Right ventricle myocardium inferior (tissue), 1 donor: Measurements from ENCODE around the gene COL26A1. TPM values are rescaled to one million over a fixed set of nuclear protein-coding genes. Genes with fewer than 3 reads are reported as not detected.
"Not testable (repeated sequence)": the region's sequence is repeated elsewhere in the genome, so short reads cannot be mapped to it uniquely, and the experiment has no call there.

Source experiments
- ATAC-seq: fragments of 200-7000 bp; cut with Tn5 transposase; one replicate; pipeline ENCODE4 v1.9.1; 2020; ENCODE audit warnings: mild to moderate bottlenecking, moderate library complexity
- DNase-seq: peaks from one replicate; pipeline ENCODE4 v3.0.0; 2021; ENCODE audit errors: missing footprints
- intact Hi-C: fragments of 100-400 bp; cut with DNase I; formaldehyde crosslinking; loops from one replicate; pipeline ENCODE4 v1.11.0; 2022
- long read RNA-seq: library from polyadenylated mRNA; unstranded; transcript quantifications from one replicate; pipeline ENCODE4 v2.0.0, GENCODE V29; 2021
- total RNA-seq: library from RNA; stranded (reverse); fragmentation: NEBNext Ultra II Directional; extraction: Animal tissue kit (Norgen Biotek cat#: 25700); gene quantifications from one replicate; pipeline ENCODE4 v1.2.1, GENCODE V29; 2021
- donor health status: DM: no; HTN: yes; CAD: no; lungs with severe emphysema.

Gene COL26A1
- total RNA-seq: not detected
- long read RNA-seq: 0 reads

- no peak for DNase-seq
- peak; percentile 70 for ATAC-seq
- intact Hi-C loops: no loop called here
Measured at GRCh38 chr7:101362334-101363195, at the start of gene COL26A1. COL26A1 (plus strand) TSS chr7:101362875; CDS start chr7:101363033, 158 bp downstream.

- intact Hi-C loops: no loop called here
- DNase-seq (no peak), ATAC-seq (no peak)
Measured at GRCh38 chr7:101315336-101315735, 47.3 kb upstream of the COL26A1 start.

DNA sequence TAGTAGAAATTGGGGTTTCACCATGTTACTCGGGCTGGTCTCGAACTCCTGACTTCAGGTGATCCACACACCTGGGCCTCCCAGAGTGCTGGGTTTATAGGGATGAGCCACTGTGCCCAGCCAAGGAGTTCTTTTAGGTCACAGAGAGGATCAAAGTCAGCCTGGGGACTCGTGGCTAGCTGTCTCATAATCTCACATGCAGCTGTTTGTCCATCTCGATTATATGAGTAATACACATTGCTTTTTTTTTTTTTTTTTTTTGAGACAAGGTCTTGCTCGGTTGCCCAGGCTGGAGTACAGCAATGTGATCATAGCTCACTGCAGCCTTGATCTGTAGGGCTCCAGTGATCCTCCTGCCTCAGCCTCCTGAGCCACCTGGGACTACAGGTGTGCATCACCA is 43.3 kb upstream of the COL26A1 start:
- intact Hi-C loops: no loop called here
- ATAC-seq (no peak), DNase-seq (no peak)

DNA sequence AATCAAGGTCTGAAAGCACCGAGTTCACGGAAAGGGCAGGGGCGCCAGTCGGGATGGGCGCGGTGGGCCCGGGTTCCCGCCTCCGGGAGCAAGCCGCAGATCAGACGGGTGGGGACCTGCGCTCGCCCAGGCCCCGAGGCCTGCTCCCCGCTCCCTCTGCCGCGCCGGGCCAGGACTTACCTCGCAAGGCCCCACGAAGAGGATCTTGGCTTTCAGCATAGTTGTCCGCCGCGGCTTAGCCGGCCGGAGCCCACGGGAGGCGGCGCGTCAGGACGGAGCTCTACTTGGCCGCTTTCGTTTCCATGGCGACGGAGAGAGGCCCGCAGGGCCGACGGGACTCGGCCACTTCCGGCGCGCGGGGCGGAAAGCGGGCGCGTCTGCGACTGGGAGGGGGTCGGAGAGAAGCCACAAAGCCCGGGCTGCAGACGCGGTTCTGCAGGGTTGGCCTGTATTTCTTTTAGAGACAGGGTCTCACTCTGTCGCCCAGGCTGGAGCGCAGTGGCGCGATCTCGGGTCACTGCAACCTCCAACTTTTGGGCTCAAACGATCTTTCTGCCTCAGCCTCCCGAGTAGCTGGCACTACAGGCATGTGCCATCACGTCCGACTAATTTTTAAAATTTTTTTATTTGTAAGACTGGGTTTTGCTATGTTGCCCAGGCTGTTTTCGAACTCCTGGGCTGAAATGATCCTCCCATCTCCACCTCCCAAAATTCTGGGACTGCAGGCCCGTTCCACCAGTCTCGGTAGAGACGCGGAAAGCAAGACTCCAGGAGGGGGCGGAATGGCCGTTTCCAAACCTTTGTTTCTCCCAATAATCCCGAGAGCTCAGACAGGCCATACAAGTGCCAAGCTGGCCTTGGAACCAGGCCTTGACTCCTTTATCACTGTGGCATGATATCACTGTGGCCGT is 40.9 kb upstream of the COL26A1 start, which contains the start of gene IFT22:
Gene IFT22 (minus strand): TSS at position 322 of the 911 bp plus-strand sequence. CDS start 103 bp downstream, at position 219.
- intact Hi-C loops: no loop called here
- ATAC-seq: peak; percentile 99

DNA sequence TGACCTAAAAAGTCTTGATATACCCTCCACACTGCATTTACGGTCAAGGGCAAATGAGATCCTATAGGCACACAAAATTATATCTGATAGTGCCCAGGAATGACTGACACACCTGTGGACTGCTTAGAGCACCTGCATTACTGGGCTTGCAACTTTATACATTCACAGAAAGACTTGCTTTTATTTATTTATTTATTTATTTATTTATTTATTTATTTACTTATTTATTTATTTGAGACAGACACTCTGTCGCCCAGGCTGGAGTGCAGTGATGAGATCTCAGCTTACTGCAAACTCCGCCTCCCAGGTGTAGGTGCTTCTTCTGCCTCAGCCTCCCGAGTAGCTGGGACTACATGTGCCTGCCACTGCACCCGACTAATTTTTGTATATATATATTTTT is 34.5 kb upstream of the COL26A1 start:
- intact Hi-C loops: no loop called here
- ATAC-seq: no peak
- DNase-seq: no peak

More for the DNA sequence above, 40.9 kb upstream of the COL26A1 start, which contains the start of gene IFT22:
- peak; percentile 95 for DNase-seq

GRCh38 chr7:101330011-101330484 is 32.6 kb upstream of the COL26A1 start:
- peak; percentile 34 for ATAC-seq
- intact Hi-C loops: no loop called here
- DNase-seq: no peak

DNA sequence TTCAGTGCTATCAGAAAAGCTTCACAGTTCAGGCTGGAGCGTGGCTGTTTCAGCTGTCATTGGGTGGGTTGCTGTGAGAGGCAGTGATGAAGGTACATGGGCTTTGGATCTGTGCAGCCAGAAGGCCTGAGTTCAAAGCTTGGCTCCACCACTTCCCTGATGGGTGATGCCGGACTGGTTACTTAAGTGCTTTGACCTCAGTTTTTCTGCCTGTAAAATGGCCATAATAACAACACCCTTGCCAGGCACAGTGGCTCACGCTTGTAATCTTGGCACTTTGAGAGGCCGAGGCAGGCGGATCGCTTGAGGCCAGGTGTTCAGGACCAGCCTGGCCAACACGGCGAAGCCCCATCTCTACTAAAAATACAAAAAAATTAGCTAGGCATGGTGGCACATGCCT is 30.6 kb upstream of the COL26A1 start:
- intact Hi-C loops: no loop called here
- ATAC-seq (no peak), DNase-seq (no peak)

- DNase-seq (no peak), ATAC-seq (no peak)
- intact Hi-C loops: no loop called here
Measured at GRCh38 chr7:101333912-101334311, 28.8 kb upstream of the COL26A1 start.

DNA sequence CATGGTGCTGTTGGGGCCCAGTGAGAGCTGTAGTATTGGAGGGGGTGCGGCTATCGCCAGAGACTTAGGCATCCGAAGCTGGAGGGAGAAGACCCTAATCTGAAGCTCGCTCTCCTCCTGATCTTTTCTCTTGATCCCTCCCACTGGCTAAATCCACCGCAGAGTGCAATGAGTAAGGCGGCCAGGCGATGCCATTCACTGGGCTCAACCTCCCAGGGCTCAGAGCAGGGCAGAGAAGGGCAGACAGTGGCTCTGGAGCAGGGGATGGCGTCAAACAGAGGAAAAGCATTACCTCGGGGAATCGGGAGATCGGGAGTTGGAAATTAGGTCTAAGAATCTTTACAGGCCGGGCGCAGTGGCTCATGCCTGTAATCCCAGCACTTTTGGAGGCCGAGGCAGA is 22.3 kb upstream of the COL26A1 start:
- ATAC-seq: no peak
- intact Hi-C loops: no loop called here

DNA sequence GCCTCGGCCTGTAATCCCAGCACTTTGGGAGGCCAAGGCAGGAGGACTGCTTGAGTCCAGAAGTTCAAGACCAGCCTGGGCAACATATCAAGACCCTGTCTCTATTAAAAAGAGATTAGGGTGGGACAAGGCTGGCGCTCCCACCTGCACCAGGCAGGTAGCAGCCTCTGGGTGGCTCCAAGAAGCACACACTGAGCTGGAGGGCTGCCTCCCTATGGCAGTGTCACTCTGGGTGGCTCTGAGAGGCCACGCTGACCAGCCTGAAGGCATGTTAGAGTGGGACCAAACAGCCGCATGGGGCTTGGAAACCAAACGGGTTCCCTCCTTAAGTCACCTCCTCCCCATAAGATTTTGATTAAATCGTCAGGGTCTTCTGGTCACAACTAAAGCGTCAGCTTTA is 19.8 kb upstream of the COL26A1 start:
- intact Hi-C loops: no loop called here
- ATAC-seq (no peak), DNase-seq (no peak)

More for the DNA sequence above, 22.3 kb upstream of the COL26A1 start:
- DNase-seq: no peak

DNA sequence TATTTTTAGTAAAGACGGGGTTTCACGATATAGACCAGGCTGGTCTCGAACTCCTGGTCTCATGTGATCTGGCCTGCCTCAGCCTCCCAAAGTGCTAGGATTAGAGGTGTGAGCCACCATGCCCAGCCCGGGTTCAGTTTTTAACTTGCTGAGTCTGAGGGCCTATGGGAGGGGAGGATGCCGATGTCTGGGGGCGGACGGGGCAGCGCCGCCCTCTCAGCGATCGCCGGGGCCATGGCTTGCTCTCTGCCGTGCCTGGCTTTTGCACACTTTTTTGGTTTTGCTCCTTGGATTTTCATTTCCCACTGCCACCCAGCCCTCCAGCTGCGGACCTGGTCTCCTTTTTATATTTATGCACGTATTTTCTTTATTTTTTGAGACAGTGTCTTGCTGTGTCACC is 15.2 kb upstream of the COL26A1 start:
- ATAC-seq (no peak), DNase-seq (no peak)
- intact Hi-C loops: no loop called here

- intact Hi-C loops, ATAC-seq, DNase-seq: not testable (repeated sequence)
Measured at GRCh38 chr7:101348456-101349067, 14.1 kb upstream of the COL26A1 start.

DNA sequence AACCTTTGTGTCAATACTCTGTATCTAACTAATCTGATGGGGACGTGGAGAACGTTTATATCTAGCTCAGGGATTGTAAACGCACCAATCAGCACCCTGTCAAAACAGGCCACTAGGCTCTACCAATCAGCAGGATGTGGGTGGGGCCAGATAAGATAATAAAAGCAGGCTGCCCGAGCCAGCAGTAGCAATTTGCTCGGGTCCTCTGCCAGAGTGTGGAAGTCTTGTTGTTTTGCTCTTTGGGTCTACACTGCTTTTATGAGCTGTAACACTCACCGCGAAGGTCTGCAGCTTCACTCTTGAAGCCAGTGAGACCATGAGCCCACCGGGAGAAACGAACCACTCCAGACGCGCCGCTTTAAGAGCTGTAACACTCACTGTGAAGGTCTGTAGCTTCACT is 13.4 kb upstream of the COL26A1 start:
- ATAC-seq, intact Hi-C loops, DNase-seq: not testable (repeated sequence)

DNA sequence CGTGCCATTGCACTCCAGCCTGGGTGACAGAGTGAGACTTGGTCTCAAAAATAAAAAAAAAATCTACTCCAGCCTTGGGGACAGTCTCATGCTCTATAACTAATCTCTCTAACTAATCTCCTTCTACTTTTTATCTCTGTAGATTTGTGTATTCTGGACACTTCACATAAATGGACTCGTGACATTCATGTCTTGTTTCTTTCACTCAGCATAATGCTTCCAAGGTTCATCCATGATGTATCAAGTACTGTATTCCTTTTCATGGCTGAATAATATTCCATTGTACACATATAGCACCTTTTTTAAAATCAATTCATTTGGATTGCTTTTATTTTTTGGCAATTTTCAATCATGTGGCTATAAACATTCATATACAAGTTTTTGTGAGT is 9.8 kb upstream of the COL26A1 start:
- no peak for ATAC-seq
- no peak for DNase-seq
- intact Hi-C loops: no loop called here

GRCh38 chr7:101357433-101357832 is 5.2 kb upstream of the COL26A1 start:
- DNase-seq (no peak), ATAC-seq (no peak)
- intact Hi-C loops: no loop called here

- no peak for DNase-seq
- intact Hi-C loops: no loop called here
- ATAC-seq: no peak
Measured at GRCh38 chr7:101363196-101363733, 590 bp downstream of the COL26A1 start.

DNA sequence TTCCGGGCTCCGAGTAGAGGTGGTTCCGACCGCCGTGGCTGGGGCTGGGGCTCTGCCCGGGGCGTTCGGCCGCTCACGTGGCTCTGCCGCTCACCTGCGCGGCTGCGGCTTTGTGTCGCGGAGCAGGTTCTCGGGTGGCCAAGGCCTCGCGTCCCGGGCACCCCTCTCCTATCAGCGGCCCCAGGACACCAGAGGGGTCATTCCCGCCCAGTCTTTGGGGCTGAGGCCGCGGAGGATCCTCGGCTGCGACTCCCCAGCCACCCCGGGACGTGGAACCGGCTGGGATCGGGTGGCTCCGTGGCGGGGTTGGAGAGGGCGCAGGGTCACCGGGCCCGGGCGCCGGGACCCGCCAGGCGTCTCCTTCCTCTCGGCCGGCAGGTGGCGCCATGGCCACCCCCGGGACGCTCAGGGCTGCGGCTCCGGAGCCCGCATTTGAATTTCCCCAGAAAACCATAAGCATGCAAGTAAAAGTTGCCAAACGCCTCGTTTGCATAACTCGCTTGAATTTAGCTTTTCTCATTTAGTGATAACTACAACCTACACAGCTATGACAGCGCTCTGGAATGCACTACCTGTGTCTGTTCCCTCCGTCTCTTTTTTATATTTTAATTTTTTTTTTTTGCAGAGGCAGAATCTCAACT is 1.2 kb downstream of the COL26A1 start:
- ATAC-seq (peak; percentile 95), DNase-seq (no peak)
- intact Hi-C loops: loop anchor here (2.0 kb wide), 1 partner anchor 175 kb away; no protein-coding TSS in a partner anchor

DNA sequence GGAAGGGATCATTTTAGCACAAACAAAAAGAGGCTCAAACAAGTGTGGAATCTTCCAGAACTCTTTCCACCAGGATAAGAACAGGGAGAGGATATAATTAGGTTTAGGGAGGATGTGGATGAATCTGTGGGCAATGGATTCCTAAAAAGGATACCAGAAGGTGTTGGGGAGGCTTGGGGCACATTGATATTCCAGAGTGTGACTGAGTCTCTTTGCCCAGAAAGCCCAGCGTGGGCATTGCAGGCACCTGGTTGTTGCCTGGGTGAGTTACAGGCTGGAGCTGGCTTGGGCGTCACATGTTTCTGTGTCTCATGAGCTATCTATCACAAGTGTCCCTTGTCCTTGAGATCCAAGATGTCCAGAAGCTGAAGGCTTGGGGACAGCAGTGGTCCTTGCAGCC is 3.3 kb downstream of the COL26A1 start:
- ATAC-seq (no peak), DNase-seq (no peak)

More for the DNA sequence above, 3.3 kb downstream of the COL26A1 start:
- intact Hi-C loops: loop anchor here (2.0 kb wide), 1 partner anchor 173 kb away; no protein-coding TSS in a partner anchor
